ENCODE measurements around the gene P2RY12.

Gene P2RY12

DNA sequence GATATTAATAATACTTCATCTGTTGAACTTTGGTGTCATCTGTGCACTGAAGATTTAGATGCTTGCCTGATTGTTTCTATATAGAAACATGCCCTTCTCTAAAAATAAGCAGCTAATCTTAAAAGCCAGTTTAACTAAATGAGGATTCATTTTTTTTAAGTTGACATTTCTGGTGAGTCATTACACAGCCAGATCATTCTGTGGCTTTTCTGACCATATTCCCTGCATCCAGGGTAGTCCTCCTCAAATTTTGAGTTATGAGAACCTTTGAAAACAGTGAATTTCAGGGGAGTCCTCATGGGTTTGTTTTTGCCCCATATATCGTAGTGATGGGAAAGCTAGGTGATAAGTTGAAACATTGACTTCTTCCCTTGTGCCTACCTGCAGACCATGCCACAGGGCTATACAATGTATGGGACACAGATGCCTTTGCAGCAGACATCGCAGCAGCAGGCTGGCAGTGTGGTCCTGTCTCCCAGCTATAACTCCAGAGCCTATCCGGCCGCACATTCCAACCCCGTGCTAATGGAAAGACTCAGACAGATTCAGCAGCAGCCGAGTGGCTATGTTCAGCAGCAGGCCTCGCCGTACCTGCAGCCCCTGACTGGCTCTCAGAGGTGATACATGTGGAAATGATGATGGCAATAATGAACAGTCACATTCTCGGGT, 26.5 kb upstream of the P2RY12 start:
- peak; percentile 41 for DNase-seq
- no peaks in the 10 kb centered on the region for H3K79me1 ChIP-seq (replicated peaks; ENCODE audit: low read length, poor library complexity, severe bottlenecking)

DNA sequence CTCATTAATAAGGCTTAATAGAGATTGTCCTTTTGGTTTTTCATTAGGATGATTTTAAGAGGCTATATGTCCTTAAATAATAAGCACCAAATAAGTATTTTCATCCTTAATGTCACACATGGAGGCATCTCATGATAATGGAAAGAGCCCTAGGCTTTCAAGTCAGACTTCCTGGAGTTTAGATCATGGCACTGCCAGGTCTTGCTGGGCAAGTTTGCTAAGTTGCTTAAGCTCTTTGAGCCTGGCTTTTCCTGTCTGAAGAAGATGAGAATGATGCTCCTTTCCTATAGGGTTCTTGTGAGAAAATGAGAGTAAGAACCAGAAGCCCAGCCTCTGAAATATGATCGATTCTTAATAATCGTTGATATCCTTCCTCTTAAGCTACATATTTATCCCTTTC, 23.4 kb upstream of the P2RY12 start:
- Histone ChIP-seq H4K91ac (ENCODE audit: low read length) (no peak overlapping the region), H3K9ac (ENCODE audit: low read length) (no peak overlapping the region), H3K36me3 (ENCODE audit: control insufficient read depth in 1 of 2, insufficient read depth in 2 of 2, low read depth in 1 of 2, low read length in 2 of 2) (no peaks in the 10 kb centered on the region), H3K14ac (ENCODE audit: low read length in 2 of 2) (no peak overlapping the region), H3K4me3 (ENCODE audit: insufficient read depth in 1 of 2, low read depth in 1 of 2, low read length in 2 of 2) (no peak overlapping the region), H2AK5ac (ENCODE audit: low read length, severe bottlenecking) (no peak overlapping the region), H3K4me2 (ENCODE audit: low read length, poor library complexity, severe bottlenecking) (no peak overlapping the region), H3K27me3 (ENCODE audit: control insufficient read depth in 1 of 2, insufficient read depth in 1 of 2, low read length in 2 of 2) (no peaks in the 10 kb centered on the region), H2BK5ac (ENCODE audit: low read depth, low read length, poor library complexity, severe bottlenecking) (no peak overlapping the region), H2BK120ac (ENCODE audit: low read depth, low read length) (no peak overlapping the region), H4K8ac (ENCODE audit: low read length) (no peak overlapping the region), H3K4me1 (ENCODE audit: control insufficient read depth, insufficient read depth, low read depth, low read length) (peaks cover 3% of the 10 kb centered on the region), H2BK15ac (ENCODE audit: low read depth, poor library complexity, severe bottlenecking) (no peak overlapping the region), H3K4ac (ENCODE audit: low read depth in 1 of 2, low read length in 2 of 2) (no peak overlapping the region), H3K23ac (ENCODE audit: low read length in 2 of 2) (no peak overlapping the region), H2AFZ (ENCODE audit: low read depth, low read length) (no peak overlapping the region), H3K18ac (ENCODE audit: low read depth in 1 of 2, low read length in 2 of 2) (no peak overlapping the region), H3K9me3 (ENCODE audit: control insufficient read depth, low read length) (no peaks in the 10 kb centered on the region), H3K27ac (ENCODE audit: low read length, poor library complexity, severe bottlenecking) (no peak overlapping the region), H2BK12ac (ENCODE audit: low read length in 2 of 2) (no peak overlapping the region), H3K79me1 (replicated peaks; ENCODE audit: low read length, poor library complexity, severe bottlenecking) (no peaks in the 10 kb centered on the region)
- 96% methylated on average over 2 of the region's 2 CpGs for WGBS
- DNase-seq = no peak

More for the DNA sequence above, 26.5 kb upstream of the P2RY12 start:
- H3K36me3 ChIP-seq (ENCODE audit: control insufficient read depth in 1 of 2, insufficient read depth in 2 of 2, low read depth in 1 of 2, low read length in 2 of 2) = no peaks in the 10 kb centered on the region
- H2BK5ac ChIP-seq (ENCODE audit: low read depth, low read length, poor library complexity, severe bottlenecking) = no peak overlapping the region
- H2BK120ac ChIP-seq (ENCODE audit: low read depth, low read length) = no peak overlapping the region
- H3K27me3 ChIP-seq (ENCODE audit: control insufficient read depth in 1 of 2, insufficient read depth in 1 of 2, low read length in 2 of 2) = no peaks in the 10 kb centered on the region
- no peak overlapping the region for H3K4me3 ChIP-seq (ENCODE audit: insufficient read depth in 1 of 2, low read depth in 1 of 2, low read length in 2 of 2)
- no peak overlapping the region for H3K18ac ChIP-seq (ENCODE audit: low read depth in 1 of 2, low read length in 2 of 2)
- H3K4me2 ChIP-seq (ENCODE audit: low read length, poor library complexity, severe bottlenecking) = no peak overlapping the region
- no peak overlapping the region for H2BK12ac ChIP-seq (ENCODE audit: low read length in 2 of 2)
- no peak overlapping the region for H4K91ac ChIP-seq (ENCODE audit: low read length)
- H3K4ac ChIP-seq (ENCODE audit: low read depth in 1 of 2, low read length in 2 of 2) = no peak overlapping the region
- no peak overlapping the region for H3K27ac ChIP-seq (ENCODE audit: low read length, poor library complexity, severe bottlenecking)
- no peak overlapping the region for H3K14ac ChIP-seq (ENCODE audit: low read length in 2 of 2)
- no peak overlapping the region for H2AK5ac ChIP-seq (ENCODE audit: low read length, severe bottlenecking)
- H2AFZ ChIP-seq (ENCODE audit: low read depth, low read length) = no peak overlapping the region
- peaks cover 3% of the 10 kb centered on the region for H3K4me1 ChIP-seq (ENCODE audit: control insufficient read depth, insufficient read depth, low read depth, low read length)
- H4K8ac ChIP-seq (ENCODE audit: low read length) = peak overlapping the region; percentile 16
- no peak overlapping the region for H2BK15ac ChIP-seq (ENCODE audit: low read depth, poor library complexity, severe bottlenecking)
- no peak overlapping the region for H3K23ac ChIP-seq (ENCODE audit: low read length in 2 of 2)
- no peak overlapping the region for H3K9ac ChIP-seq (ENCODE audit: low read length)
- H3K9me3 ChIP-seq (ENCODE audit: control insufficient read depth, low read length) = no peaks in the 10 kb centered on the region
- 88% methylated on average over 9 of the region's 9 CpGs for WGBS

DNA sequence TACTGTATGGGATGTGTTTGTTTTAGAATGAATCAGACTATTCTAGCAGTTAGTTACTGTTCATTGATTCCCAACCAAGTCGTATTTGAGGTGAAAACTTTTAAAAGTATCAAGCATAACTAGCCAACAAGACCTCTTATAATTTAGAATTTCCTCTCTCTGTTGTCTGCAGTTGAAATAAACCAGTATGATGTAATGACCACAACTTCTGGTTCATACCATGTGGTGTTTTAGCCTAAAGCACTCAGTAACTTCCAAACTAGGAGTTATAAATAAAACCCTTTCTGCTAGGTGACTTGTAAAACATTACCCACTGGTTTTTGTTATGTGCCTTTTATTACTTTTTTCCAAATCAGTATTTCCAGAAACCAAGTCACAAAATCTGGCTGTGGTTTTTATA, 19.8 kb upstream of the P2RY12 start:
- Histone ChIP-seq H3K27ac (ENCODE audit: low read length, poor library complexity, severe bottlenecking) (no peak overlapping the region), H3K18ac (ENCODE audit: low read depth in 1 of 2, low read length in 2 of 2) (no peak overlapping the region), H3K23ac (ENCODE audit: low read length in 2 of 2) (no peak overlapping the region), H4K8ac (ENCODE audit: low read length) (no peak overlapping the region), H3K4ac (ENCODE audit: low read depth in 1 of 2, low read length in 2 of 2) (no peak overlapping the region), H3K36me3 (ENCODE audit: control insufficient read depth in 1 of 2, insufficient read depth in 2 of 2, low read depth in 1 of 2, low read length in 2 of 2) (no peaks in the 10 kb centered on the region), H3K9ac (ENCODE audit: low read length) (peak overlapping the region; percentile 46), H3K4me3 (ENCODE audit: insufficient read depth in 1 of 2, low read depth in 1 of 2, low read length in 2 of 2) (no peak overlapping the region), H3K27me3 (ENCODE audit: control insufficient read depth in 1 of 2, insufficient read depth in 1 of 2, low read length in 2 of 2) (no peaks in the 10 kb centered on the region), H3K4me1 (ENCODE audit: control insufficient read depth, insufficient read depth, low read depth, low read length) (no peaks in the 10 kb centered on the region), H2AFZ (ENCODE audit: low read depth, low read length) (no peak overlapping the region), H2AK5ac (ENCODE audit: low read length, severe bottlenecking) (no peak overlapping the region), H2BK12ac (ENCODE audit: low read length in 2 of 2) (no peak overlapping the region), H3K14ac (ENCODE audit: low read length in 2 of 2) (no peak overlapping the region), H2BK5ac (ENCODE audit: low read depth, low read length, poor library complexity, severe bottlenecking) (no peak overlapping the region), H2BK120ac (ENCODE audit: low read depth, low read length) (no peak overlapping the region), H2BK15ac (ENCODE audit: low read depth, poor library complexity, severe bottlenecking) (no peak overlapping the region), H3K79me1 (replicated peaks; ENCODE audit: low read length, poor library complexity, severe bottlenecking) (no peaks in the 10 kb centered on the region), H3K4me2 (ENCODE audit: low read length, poor library complexity, severe bottlenecking) (no peak overlapping the region), H4K91ac (ENCODE audit: low read length) (no peak overlapping the region), H3K9me3 (ENCODE audit: control insufficient read depth, low read length) (no peaks in the 10 kb centered on the region)
- no CpG with 5 or more reads among the region's 1 CpG for WGBS
- DNase-seq = peak; percentile 42

DNA sequence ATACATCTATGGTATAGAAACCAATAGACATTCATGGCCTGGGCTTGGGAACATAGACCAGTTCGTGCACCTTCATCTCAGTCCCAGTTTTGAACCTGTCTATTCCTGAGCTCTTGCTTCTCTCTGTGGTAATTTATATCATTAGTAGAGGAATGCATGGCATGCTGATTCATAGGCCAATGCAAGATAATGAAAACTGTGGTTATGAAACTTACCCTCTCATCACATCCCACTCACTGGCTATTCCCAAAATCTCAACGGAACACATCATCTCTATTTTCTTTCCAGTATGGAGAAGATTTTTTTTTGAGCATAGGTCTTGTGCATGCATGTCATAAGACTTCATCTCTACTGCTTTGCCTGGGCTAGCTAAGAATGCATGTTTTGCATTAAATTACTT, 18.7 kb upstream of the P2RY12 start:
- H2BK15ac ChIP-seq (ENCODE audit: low read depth, poor library complexity, severe bottlenecking) = no peak overlapping the region

More for the DNA sequence above, 18.7 kb upstream of the P2RY12 start:
- no peaks in the 10 kb centered on the region for H3K79me1 ChIP-seq (replicated peaks; ENCODE audit: low read length, poor library complexity, severe bottlenecking)
- H3K4ac ChIP-seq (ENCODE audit: low read depth in 1 of 2, low read length in 2 of 2) = no peak overlapping the region
- DNase-seq = no peak
- H3K4me3 ChIP-seq (ENCODE audit: insufficient read depth in 1 of 2, low read depth in 1 of 2, low read length in 2 of 2) = no peak overlapping the region
- no peak overlapping the region for H2BK12ac ChIP-seq (ENCODE audit: low read length in 2 of 2)
- H3K9me3 ChIP-seq (ENCODE audit: control insufficient read depth, low read length) = no peaks in the 10 kb centered on the region
- H3K27me3 ChIP-seq (ENCODE audit: control insufficient read depth in 1 of 2, insufficient read depth in 1 of 2, low read length in 2 of 2) = no peaks in the 10 kb centered on the region
- no peak overlapping the region for H3K23ac ChIP-seq (ENCODE audit: low read length in 2 of 2)
- H3K18ac ChIP-seq (ENCODE audit: low read depth in 1 of 2, low read length in 2 of 2) = no peak overlapping the region
- no peak overlapping the region for H2AK5ac ChIP-seq (ENCODE audit: low read length, severe bottlenecking)
- H4K91ac ChIP-seq (ENCODE audit: low read length) = no peak overlapping the region
- no peak overlapping the region for H2BK120ac ChIP-seq (ENCODE audit: low read depth, low read length)
- H3K36me3 ChIP-seq (ENCODE audit: control insufficient read depth in 1 of 2, insufficient read depth in 2 of 2, low read depth in 1 of 2, low read length in 2 of 2) = no peaks in the 10 kb centered on the region
- no peak overlapping the region for H3K27ac ChIP-seq (ENCODE audit: low read length, poor library complexity, severe bottlenecking)
- H3K14ac ChIP-seq (ENCODE audit: low read length in 2 of 2) = no peak overlapping the region
- H2AFZ ChIP-seq (ENCODE audit: low read depth, low read length) = no peak overlapping the region
- H3K4me2 ChIP-seq (ENCODE audit: low read length, poor library complexity, severe bottlenecking) = no peak overlapping the region
- H3K9ac ChIP-seq (ENCODE audit: low read length) = peak overlapping the region; percentile 15
- H4K8ac ChIP-seq (ENCODE audit: low read length) = no peak overlapping the region
- no CpG with 5 or more reads among the region's 2 CpGs for WGBS
- no peaks in the 10 kb centered on the region for H3K4me1 ChIP-seq (ENCODE audit: control insufficient read depth, insufficient read depth, low read depth, low read length)
- no peak overlapping the region for H2BK5ac ChIP-seq (ENCODE audit: low read depth, low read length, poor library complexity, severe bottlenecking)
